ENCODE measurements around the gene ENPP4.

DNA sequence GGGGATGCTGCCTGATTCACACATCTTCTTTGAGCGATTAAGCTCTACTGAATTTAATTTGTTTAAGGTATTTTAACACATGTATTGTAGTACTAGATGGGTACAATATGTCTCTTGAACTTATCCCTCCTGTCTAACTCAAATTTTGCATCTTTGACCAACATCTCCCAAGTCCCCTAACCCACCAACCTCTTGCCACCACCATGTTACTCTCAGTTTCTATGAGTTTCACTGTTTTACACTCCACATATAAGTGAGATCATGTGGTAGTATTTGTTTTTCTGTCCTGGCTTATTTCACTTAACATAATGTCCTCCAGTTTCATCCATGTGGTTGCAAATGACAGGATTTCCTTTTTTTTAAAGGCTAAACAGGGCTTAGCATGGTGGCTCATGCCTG, 38.7 kb upstream of the ENPP4 start:
- TF ChIP-seq, protein P1, sequence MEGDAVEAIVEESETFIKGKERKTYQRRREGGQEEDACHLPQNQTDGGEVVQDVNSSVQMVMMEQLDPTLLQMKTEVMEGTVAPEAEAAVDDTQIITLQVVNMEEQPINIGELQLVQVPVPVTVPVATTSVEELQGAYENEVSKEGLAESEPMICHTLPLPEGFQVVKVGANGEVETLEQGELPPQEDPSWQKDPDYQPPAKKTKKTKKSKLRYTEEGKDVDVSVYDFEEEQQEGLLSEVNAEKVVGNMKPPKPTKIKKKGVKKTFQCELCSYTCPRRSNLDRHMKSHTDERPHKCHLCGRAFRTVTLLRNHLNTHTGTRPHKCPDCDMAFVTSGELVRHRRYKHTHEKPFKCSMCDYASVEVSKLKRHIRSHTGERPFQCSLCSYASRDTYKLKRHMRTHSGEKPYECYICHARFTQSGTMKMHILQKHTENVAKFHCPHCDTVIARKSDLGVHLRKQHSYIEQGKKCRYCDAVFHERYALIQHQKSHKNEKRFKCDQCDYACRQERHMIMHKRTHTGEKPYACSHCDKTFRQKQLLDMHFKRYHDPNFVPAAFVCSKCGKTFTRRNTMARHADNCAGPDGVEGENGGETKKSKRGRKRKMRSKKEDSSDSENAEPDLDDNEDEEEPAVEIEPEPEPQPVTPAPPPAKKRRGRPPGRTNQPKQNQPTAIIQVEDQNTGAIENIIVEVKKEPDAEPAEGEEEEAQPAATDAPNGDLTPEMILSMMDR (conservative IDR thresholded peaks at IDR 0.05; ENCODE audit: low read depth, low read length), result no peak
- no peak for TF ChIP-seq EZH2phosphoT487 (IDR thresholded peaks at IDR 0.05; ENCODE audit: borderline replicate concordance, low read length)
- TF ChIP-seq EZH2 (IDR thresholded peaks at IDR 0.05; ENCODE audit: low read length, unreplicated experiment), result no peak

Measured in PC-3 (cell line).